ENCODE results near the gene PRUNE1. TPM values are rescaled to one million over a fixed set of nuclear protein-coding genes. Genes with fewer than 3 reads are reported as not detected.

The PRUNE1 gene
- total RNA-seq, 2 experiments from 2014 or later = 18.8 to 20.8 TPM

- POLR2A ChIA-PET = no interaction called here
- Histone ChIP-seq H3K9me3 (ENCODE audit: low read length) (no peaks in the 10 kb centered on the region), H3K4me2 (ENCODE audit: low read length) (no peak overlapping the region), H3K4me1 (ENCODE audit: insufficient read depth, low read length, poor library complexity, severe bottlenecking) (peaks cover 21% of the 10 kb centered on the region), H4K20me1 (ENCODE audit: insufficient read depth, low read length) (no peaks in the 10 kb centered on the region), H2AFZ (ENCODE audit: low read length) (no peak overlapping the region), H3K4me3 (ENCODE audit: low read depth, low read length, poor library complexity, severe bottlenecking) (no peak overlapping the region), H3K27ac (ENCODE audit: low read depth, low read length, poor library complexity, severe bottlenecking) (no peak overlapping the region), H3K36me3 (ENCODE audit: insufficient read depth, low read length) (no peaks in the 10 kb centered on the region), H3K9me2 (ENCODE audit: insufficient read depth, low read length) (no peaks in the 10 kb centered on the region), H3K79me2 (ENCODE audit: insufficient read depth, low read depth, low read length) (no peaks in the 10 kb centered on the region)
- CTCF ChIA-PET (ENCODE audit: unreplicated experiment) = no interaction called here
- DNase-seq (ENCODE audit: low spot score) = no peak
- intact Hi-C loops (cut with micrococcal nuclease; ENCODE audit: unreplicated experiment) = no loop called here
- no TSS peak for BruUV-seq (replicated peaks)
- TF ChIP-seq EZH2phosphoT487 (IDR thresholded peaks at IDR 0.05; ENCODE audit: borderline replicate concordance, low read depth, low read length) (no peak), CTCF (conservative IDR thresholded peaks at IDR 0.05; ENCODE audit: low read length) (no peak)
Measured at GRCh38 chr1:150999926-151000325, 8.3 kb upstream of the PRUNE1 start.

GRCh38 chr1:151000408-151000807 is 7.8 kb upstream of the PRUNE1 start:
- H4K20me1 ChIP-seq (ENCODE audit: insufficient read depth, low read length) = no peaks in the 10 kb centered on the region
- no peak for DNase-seq (ENCODE audit: low spot score)
- H3K36me3 ChIP-seq (ENCODE audit: insufficient read depth, low read length) = no peaks in the 10 kb centered on the region
- intact Hi-C loops (cut with micrococcal nuclease; ENCODE audit: unreplicated experiment) = no loop called here
- no peaks in the 10 kb centered on the region for H3K79me2 ChIP-seq (ENCODE audit: insufficient read depth, low read depth, low read length)
- no peak overlapping the region for H2AFZ ChIP-seq (ENCODE audit: low read length)
- H3K9me3 ChIP-seq (ENCODE audit: low read length) = no peaks in the 10 kb centered on the region
- H3K4me2 ChIP-seq (ENCODE audit: low read length) = no peak overlapping the region
- ChIA-PET POLR2A (interaction anchor here (0.6 kb wide), 1 partner anchor 120 kb away, joined by 3 read pairs; no protein-coding TSS in a partner anchor), CTCF (ENCODE audit: unreplicated experiment) (no interaction called here)
- H3K4me3 ChIP-seq (ENCODE audit: low read depth, low read length, poor library complexity, severe bottlenecking) = no peak overlapping the region
- no peak overlapping the region for H3K27ac ChIP-seq (ENCODE audit: low read depth, low read length, poor library complexity, severe bottlenecking)
- H3K4me1 ChIP-seq (ENCODE audit: insufficient read depth, low read length, poor library complexity, severe bottlenecking) = peaks cover 26% of the 10 kb centered on the region
- H3K9me2 ChIP-seq (ENCODE audit: insufficient read depth, low read length) = no peaks in the 10 kb centered on the region
- no peak for TF ChIP-seq CTCF (conservative IDR thresholded peaks at IDR 0.05; ENCODE audit: low read length)
- TF ChIP-seq EZH2phosphoT487 (IDR thresholded peaks at IDR 0.05; ENCODE audit: borderline replicate concordance, low read depth, low read length) = no peak
- BruUV-seq (replicated peaks) = no TSS peak

GRCh38 chr1:151001602-151002001 is 6.6 kb upstream of the PRUNE1 start:
- BruUV-seq (replicated peaks) = no TSS peak
- no peak overlapping the region for H3K4me3 ChIP-seq (ENCODE audit: low read depth, low read length, poor library complexity, severe bottlenecking)
- peaks cover 38% of the 10 kb centered on the region for H3K4me1 ChIP-seq (ENCODE audit: insufficient read depth, low read length, poor library complexity, severe bottlenecking)
- H4K20me1 ChIP-seq (ENCODE audit: insufficient read depth, low read length) = no peaks in the 10 kb centered on the region
- H2AFZ ChIP-seq (ENCODE audit: low read length) = no peak overlapping the region
- H3K79me2 ChIP-seq (ENCODE audit: insufficient read depth, low read depth, low read length) = no peaks in the 10 kb centered on the region
- H3K9me2 ChIP-seq (ENCODE audit: insufficient read depth, low read length) = no peaks in the 10 kb centered on the region
- CTCF ChIA-PET (ENCODE audit: unreplicated experiment) = no interaction called here
- intact Hi-C loops (cut with micrococcal nuclease; ENCODE audit: unreplicated experiment) = no loop called here
- H3K27ac ChIP-seq (ENCODE audit: low read depth, low read length, poor library complexity, severe bottlenecking) = no peak overlapping the region
- TF ChIP-seq EZH2phosphoT487 (IDR thresholded peaks at IDR 0.05; ENCODE audit: borderline replicate concordance, low read depth, low read length) = no peak
- TF ChIP-seq CTCF (conservative IDR thresholded peaks at IDR 0.05; ENCODE audit: low read length) = no peak
- no peaks in the 10 kb centered on the region for H3K9me3 ChIP-seq (ENCODE audit: low read length)
- H3K4me2 ChIP-seq (ENCODE audit: low read length) = no peak overlapping the region
- DNase-seq (ENCODE audit: low spot score) = no peak
- POLR2A ChIA-PET = interaction anchor here (0.6 kb wide), 2 partner anchors 74 to 80 kb away, joined by 5 to 6 read pairs; no protein-coding TSS in a partner anchor
- H3K36me3 ChIP-seq (ENCODE audit: insufficient read depth, low read length) = no peaks in the 10 kb centered on the region

Measured in OCI-LY7 (cell line).